B cell (primary cell): ENCODE data around the gene KRT77.

ENCODE experiments used
- CTCF ChIP-seq: fragments of 200-600 bp; IDR thresholded peaks from one replicate; pipeline ENCODE4 v1.8.0; 2022; ENCODE audit warnings: antibody characterized with exemption, mild to moderate bottlenecking
- EZH2 ChIP-seq: IDR thresholded peaks from 2 replicates; pipeline ENCODE4 v1.6.1; 2012; ENCODE audit warnings: borderline replicate concordance, low read depth, mild to moderate bottlenecking, moderate library complexity, low read length; ENCODE audit not compliant: insufficient read depth, poor library complexity, severe bottlenecking

GRCh38 chr12:52688481-52688880 lies 14.8 kb downstream of the KRT77 start:
- TF ChIP-seq CTCF (no peak), EZH2 (no peak)
